Adrenal gland (tissue), 19 donors: ENCODE results near the gene TAF4. TPM values are rescaled to one million over a fixed set of nuclear protein-coding genes. Genes with fewer than 3 reads are reported as not detected.
A peak's percentile ranks its signal among the peaks of the same experiment; 100 is the strongest.

Experiments used
- DNase-seq, 7 donors: peaks; one replicate each; pipeline ENCODE4 v3.0.0-alpha.2; 2019 to 2020
- H3K27ac ChIP-seq, 5 donors: fragments of 200-600 bp; sonication (generic) in 4 of 5; 1 replicate in 3 of 5; 2 replicates in 2 of 5; pipeline versions ENCODE4 v1.5.1 to v1.8.0; 2016 to 2020; ENCODE audit warnings: mild to moderate bottlenecking in 1 of 5
- H3K27me3 ChIP-seq: fragments of 200-600 bp; 2 replicates; pipeline ENCODE4 v1.8.0; 2021
- H3K36me3 ChIP-seq, 2 donors: fragments of 200-600 bp; replicated peaks in 1 of 2; 1 replicate in 1 of 2; 2 replicates in 1 of 2; pipeline versions ENCODE4 v1.5.1 to v1.8.0; 2018 to 2022
- H3K4me1 ChIP-seq, 2 donors: fragments of 200-600 bp; replicated peaks in 1 of 2; 1 replicate in 1 of 2; 2 replicates in 1 of 2; pipeline versions ENCODE4 v1.5.1 to v1.8.0; 2018 to 2021
- H3K4me3 ChIP-seq, 4 donors: fragments of 200-600 bp; sonication (generic) in 3 of 4; one replicate each; pipeline ENCODE4 v1.5.1; 2016 to 2018
- H3K9me3 ChIP-seq, 3 donors: fragments of 200-600 bp; sonication (generic) in 1 of 3; replicated peaks in 1 of 3; 1 replicate in 2 of 3; 2 replicates in 1 of 3; pipeline versions ENCODE4 v1.5.1 to v1.8.0; 2016 to 2021
- CTCF ChIP-seq, 6 experiments: fragments of 450-650 bp in 4 of 6; fragments of 200-600 bp in 2 of 6; sonication (generic) in 1 of 6; IDR thresholded peaks; 1 replicate in 5 of 6; 2 replicates in 1 of 6; pipeline versions ENCODE4 v1.5.1 to v1.8.0; 2016 to 2021; ENCODE audit warnings: antibody characterized with exemption in 6 of 6, mild to moderate bottlenecking in 2 of 6, moderate library complexity in 1 of 6
- POLR2A ChIP-seq, 2 donors: fragments of 450-650 bp; IDR thresholded peaks; one replicate each; pipeline ENCODE4 v1.6.1; 2017; ENCODE audit warnings: antibody characterized with exemption in 2 of 2, mild to moderate bottlenecking in 2 of 2, moderate library complexity in 1 of 2
- WGBS, 4 donors: extraction: QIAGEN DNeasy Blood & Tissue Kit in 2 of 4; methylation state at CpG; one replicate each; pipeline versions ENCODE4 v1.1.5 to v1.1.7; 2013 to 2017; 5-methylcytosine and 5-hydroxymethylcytosine counted together
- intact Hi-C, 2 donors: fragments of 100-400 bp; cut with DNase I; formaldehyde crosslinking; loops; one replicate each; pipeline versions ENCODE4 v1.14.1 to v1.15.0; 2022 to 2023
- long read RNA-seq, 10 donors: library from polyadenylated mRNA in 3 of 10; unstranded in 2 of 10; stranded (forward) in 1 of 10; transcript quantifications; one replicate each; pipeline ENCODE4 v2.0.0 and lab custom pipeline, GENCODE V29; 2021 to 2026
- polyA plus RNA-seq, 3 donors: library from polyadenylated mRNA; stranded (reverse); fragments of 200-250 nt in 2 of 3; fragments of 350-450 nt in 1 of 3; fragmentation: Illumina TruSeq in 1 of 3; extraction: RNeasy Lipid Tissue Mini Kit (QIAGEN cat#74804) in 1 of 3; gene quantifications; one replicate each; pipeline ENCODE4 v1.2.3, GENCODE V29; 2013 to 2014
- total RNA-seq, 9 donors: library from RNA; depleted of rRNA in 4 of 9; stranded (reverse); fragments of >200 nt in 4 of 9; fragments of 120-200 nt in 1 of 9; fragmentation: NEBNext Ultra II Directional in 1 of 9; extraction: Animal tissue kit (Norgen Biotek cat#: 25700) in 1 of 9; gene quantifications; one replicate each; pipeline versions ENCODE4 v1.1.0 to v1.2.4, GENCODE V29; 2013 to 2023
- donor health status: healthy with polysubstance abuse.
- donor health status: Bipolar disorder and iron deficiency.
- donor health status: DM: yes; HTN: yes; CAD: no.
- donor health status: DM: no; HTN: no; CAD: no.
- donor health status: DM: no; HTN: no; CAD: no.
- donor health status: DM: yes; HTN: yes; CAD: no.

TAF4 gene
- 10 to 100 TPM in 8 of 9 donors, 1 to 10 TPM in 1; 10.0 to 30.9 (median 15.6) TPM for total RNA-seq
- polyA plus RNA-seq = 10 to 100 TPM in 2 of 3 donors, 1 to 10 TPM in 1; 5.2 to 12.5 (median 10.9) TPM
- long read RNA-seq, donor 1 = 0 reads
- long read RNA-seq, donor 2, partial matches to known transcripts = 0 of 2 reads
- long read RNA-seq, donor 2, other reads (novel, unspliced or antisense) = 0 of 2 reads
- long read RNA-seq, donor 3, partial matches to known transcripts = 0 of 1 reads
- long read RNA-seq, donor 3, other reads (novel, unspliced or antisense) = 0 of 1 reads
- long read RNA-seq, donor 4, partial matches to known transcripts = 0 of 3 reads
- long read RNA-seq, donor 4, other reads (novel, unspliced or antisense) = 2 of 3 reads
- long read RNA-seq, donor 5, full-length matches to known transcripts = 1 of 4 reads
- long read RNA-seq, donor 5, partial matches to known transcripts = 1 of 4 reads
- long read RNA-seq, donor 5, other reads (novel, unspliced or antisense) = 2 of 4 reads
- long read RNA-seq, donor 6, partial matches to known transcripts = 0 of 1 reads
- long read RNA-seq, donor 6, other reads (novel, unspliced or antisense) = 1 of 1 reads
- long read RNA-seq, donor 7 = 0 reads
- long read RNA-seq, donor 8 = 0 reads
- long read RNA-seq, donor 9, partial matches to known transcripts = 0 of 1 reads
- long read RNA-seq, donor 9, other reads (novel, unspliced or antisense) = 0 of 1 reads
- long read RNA-seq, donor 10 = 0 reads

GRCh38 chr20:62065674-62066338 is at the start of gene TAF4:
Gene TAF4 (minus strand): TSS chr20:62065881. CDS start chr20:62065810, 71 bp downstream.
- intact Hi-C loops = loop anchor here in 1 of 2 donors (5.0 kb wide), 2 partner anchors 51 to 66 kb away; no protein-coding TSS in a partner anchor
- Histone ChIP-seq H3K27me3 (no peaks in the 10 kb centered on the region), H3K4me1 (peaks cover 11 to 39% of the 10 kb centered on the region in 2 donors), H3K9me3 (no peaks in the 10 kb centered on the region), H3K4me3 (peak within 1 kb of the TSS in 3 of 4 donors; percentile 25 to 80 (median 77)), H3K36me3 (no peaks in the 10 kb centered on the region), H3K27ac (peak within 1 kb of the TSS; percentile 48 to 100 (median 78))
- 0 to 1% (median 0%) methylated on average over 10 to 92 of the region's 116 CpGs; no CpG with 5 or more reads in 1 of the 4 donors for WGBS, 4 donors
- DNase-seq = peak; percentile 69 to 79 (median 75)
- TF ChIP-seq POLR2A (IDR thresholded peaks at IDR 0.05) (peak; percentile 94 to 97), CTCF (IDR thresholded peaks at IDR 0.05) (no peak)

GRCh38 chr20:62114894-62115293 is 49.2 kb upstream of the TAF4 start:
- no peaks in the 10 kb centered on the region for H3K36me3 ChIP-seq
- peaks cover 0 to 6% (median 0%) of the 10 kb centered on the region in 3 donors for H3K9me3 ChIP-seq
- intact Hi-C loops = loop anchor here in 1 of 2 donors (5.0 kb wide), 1 partner anchor 48 kb away; the partner anchor contains the start of gene TAF4
- no peaks in the 10 kb centered on the region for H3K27me3 ChIP-seq
- H3K27ac ChIP-seq = no peak overlapping the region
- H3K4me3 ChIP-seq = no peak overlapping the region
- WGBS, 4 donors = 59 to 75% (median 67%) methylated on average over 8 of the region's 8 CpGs
- no peak for DNase-seq
- H3K4me1 ChIP-seq = no peaks in the 10 kb centered on the region
- TF ChIP-seq CTCF (IDR thresholded peaks at IDR 0.05) (no peak), POLR2A (IDR thresholded peaks at IDR 0.05) (no peak)

- TF ChIP-seq POLR2A (IDR thresholded peaks at IDR 0.05) (no peak), CTCF (IDR thresholded peaks at IDR 0.05) (no peak)
- intact Hi-C loops = no loop called here
- Histone ChIP-seq H3K27me3 (no peaks in the 10 kb centered on the region), H3K4me3 (no peak overlapping the region), H3K9me3 (peaks cover 0 to 25% (median 0%) of the 10 kb centered on the region in 3 donors), H3K36me3 (no peaks in the 10 kb centered on the region), H3K4me1 (no peaks in the 10 kb centered on the region), H3K27ac (no peak overlapping the region)
- no peak for DNase-seq
- 85 to 96% (median 89%) methylated on average over 4 to 6 of the region's 6 CpGs for WGBS, 4 donors
Measured at GRCh38 chr20:62112368-62112767, 46.7 kb upstream of the TAF4 start.

- intact Hi-C loops = no loop called here
- Histone ChIP-seq H3K9me3 (peaks cover 0 to 25% (median 0%) of the 10 kb centered on the region in 3 donors), H3K4me1 (no peaks in the 10 kb centered on the region), H3K4me3 (no peak overlapping the region), H3K27ac (no peak overlapping the region), H3K36me3 (no peaks in the 10 kb centered on the region), H3K27me3 (no peaks in the 10 kb centered on the region)
- TF ChIP-seq POLR2A (IDR thresholded peaks at IDR 0.05) = no peak
- TF ChIP-seq CTCF (IDR thresholded peaks at IDR 0.05) = no peak
- DNase-seq = no peak
- 93 to 96% (median 94%) methylated on average over 6 of the region's 6 CpGs for WGBS, 4 donors
Measured at GRCh38 chr20:62111148-62111547, 45.5 kb upstream of the TAF4 start.
